HG03196 (cell line): Measurements from ENCODE around the gene SLX4IP.

ENCODE experiments used
- ATAC-seq: cut with Tn5 transposase; IDR thresholded peaks from one replicate; pipeline ENCODE4 v1.9.1; 2021; ENCODE audit not compliant: unreplicated experiment

Gene SLX4IP

GRCh38 chr20:10428008-10428407 lies 7.1 kb upstream of the SLX4IP start:
- ATAC-seq = no peak

- no peak for ATAC-seq
Observed at GRCh38 chr20:10429443-10429981, 5.6 kb upstream of the SLX4IP start.

GRCh38 chr20:10430000-10430466 lies 5.1 kb upstream of the SLX4IP start:
- ATAC-seq = no peak

- no peak for ATAC-seq
Observed at GRCh38 chr20:10430704-10431103, 4.4 kb upstream of the SLX4IP start.

- no peak for ATAC-seq
Observed at GRCh38 chr20:10432079-10432478, 3.0 kb upstream of the SLX4IP start.

GRCh38 chr20:10433014-10433622 lies 2.0 kb upstream of the SLX4IP start:
- no peak for ATAC-seq

- ATAC-seq = peak; percentile 50
Observed at GRCh38 chr20:10433623-10434466, 1.3 kb upstream of the SLX4IP start, which contains the start of gene MKKS. TSS of gene MKKS (minus strand) at chr20:10434222. CDS start at chr20:10413514, 20,708 bp downstream.

- ATAC-seq = peak; percentile 35
Observed at GRCh38 chr20:10434467-10434831, 656 bp upstream of the SLX4IP start.

- no peak for ATAC-seq
Observed at GRCh38 chr20:10436053-10436699, 1.1 kb downstream of the SLX4IP start.

GRCh38 chr20:10438217-10438616 lies 3.1 kb downstream of the SLX4IP start:
- ATAC-seq = no peak

GRCh38 chr20:10443936-10444335 lies 8.8 kb downstream of the SLX4IP start:
- no peak for ATAC-seq

GRCh38 chr20:10445758-10446157 lies 10.7 kb downstream of the SLX4IP start:
- no peak for ATAC-seq

- ATAC-seq = peak; percentile 96
Observed at GRCh38 chr20:10447028-10447427, 11.9 kb downstream of the SLX4IP start.

- no peak for ATAC-seq
Observed at GRCh38 chr20:10448270-10449156, 13.4 kb downstream of the SLX4IP start.

GRCh38 chr20:10449270-10449669 lies 14.2 kb downstream of the SLX4IP start:
- no peak for ATAC-seq

GRCh38 chr20:10453241-10453640 lies 18.1 kb downstream of the SLX4IP start:
- ATAC-seq = peak; percentile 95

- ATAC-seq = no peak
Observed at GRCh38 chr20:10454151-10454750, 19.1 kb downstream of the SLX4IP start.

- no peak for ATAC-seq
Observed at GRCh38 chr20:10461495-10461894, 26.4 kb downstream of the SLX4IP start.

GRCh38 chr20:10462516-10462915 lies 27.4 kb downstream of the SLX4IP start:
- no peak for ATAC-seq

- no peak for ATAC-seq
Observed at GRCh38 chr20:10463622-10464021, 28.5 kb downstream of the SLX4IP start.
